Right lobe of liver (tissue), 6 donors: ENCODE results near the gene AKR7A2. TPM values are rescaled to one million over a fixed set of nuclear protein-coding genes. Genes with fewer than 3 reads are reported as not detected.

Source experiments
- ATAC-seq, 4 donors: fragments of 200-7000 bp; cut with Tn5 transposase; one replicate each; pipeline ENCODE4 v1.9.1; 2020; ENCODE audit warnings: mild to moderate bottlenecking in 4 of 4, moderate library complexity in 4 of 4
- DNase-seq, 3 donors: peaks; one replicate each; pipeline ENCODE4 v3.0.0-alpha.2; 2020
- H3K27ac ChIP-seq, 3 donors: fragments of 200-600 bp; one replicate each; pipeline ENCODE4 v1.8.0; 2022
- H3K27me3 ChIP-seq, 2 donors: fragments of 200-600 bp; one replicate each; pipeline ENCODE4 v1.8.0; 2022
- H3K36me3 ChIP-seq, 4 donors: fragments of 200-600 bp; sonication (generic) in 1 of 4; one replicate each; pipeline versions ENCODE4 v1.5.1 to v1.8.0; 2017 to 2022; ENCODE audit warnings: control low read depth in 1 of 4
- H3K4me1 ChIP-seq, 4 donors: fragments of 200-600 bp; sonication (generic) in 1 of 4; one replicate each; pipeline versions ENCODE4 v1.5.1 to v1.8.0; 2017 to 2022; ENCODE audit warnings: control low read depth in 1 of 4
- H3K4me3 ChIP-seq, 3 donors: fragments of 200-600 bp; one replicate each; pipeline ENCODE4 v1.8.0; 2022
- H3K9me3 ChIP-seq, 4 donors: fragments of 200-600 bp; sonication (generic) in 1 of 4; one replicate each; pipeline versions ENCODE4 v1.5.1 to v1.8.0; 2017 to 2022; ENCODE audit warnings: control low read depth in 1 of 4
- POLR2A ChIP-seq: fragments of 450-650 bp; IDR thresholded peaks from one replicate; pipeline ENCODE4 v1.6.1; 2017; ENCODE audit warnings: antibody characterized with exemption, mild to moderate bottlenecking
- WGBS: methylation state at CpG from one replicate; pipeline ENCODE4 v1.1.6; 2018; ENCODE audit warnings: low coverage, low lambda C conversion rate; ENCODE audit not compliant: insufficient coverage; ENCODE audit errors: missing lambda C conversion rate; 5-methylcytosine and 5-hydroxymethylcytosine counted together
- intact Hi-C, 2 donors: fragments of 100-400 bp; cut with DNase I; formaldehyde crosslinking; loops; one replicate each; pipeline versions ENCODE4 v1.11.2 to v1.14.1; 2022
- total RNA-seq, 6 experiments: library from RNA; depleted of rRNA in 2 of 6; stranded (reverse); fragments of >200 nt in 2 of 6; fragmentation: NEBNext Ultra II Directional in 3 of 6; extraction: Animal tissue kit (Norgen Biotek cat#: 25700) in 3 of 6; gene quantifications; one replicate each; pipeline versions ENCODE4 v1.1.0 to v1.2.4, GENCODE V29; 2016 to 2023
- TF ChIP-seq, protein P1 (sequence below), 4 donors: fragments of 200-600 bp in 3 of 4; fragments of 450-650 bp in 1 of 4; IDR thresholded peaks; one replicate each; pipeline versions ENCODE4 v1.5.1 to v1.8.0; 2016 to 2022; ENCODE audit warnings: antibody characterized with exemption in 4 of 4, mild to moderate bottlenecking in 2 of 4
- donor health status: DM: no; HTN: yes; CAD: no.
- donor health status: DM: no; HTN: no; CAD: no.
- donor health status: DM: no; HTN: no; CAD: no.
- donor health status: DM: no; HTN: yes; CAD: no.
- donor health status: DM: no; HTN: yes; CAD: no.

Gene AKR7A2
- total RNA-seq, 6 experiments from 2014 or later: 41.4 to 85.1 (median 51.2) TPM

DNA sequence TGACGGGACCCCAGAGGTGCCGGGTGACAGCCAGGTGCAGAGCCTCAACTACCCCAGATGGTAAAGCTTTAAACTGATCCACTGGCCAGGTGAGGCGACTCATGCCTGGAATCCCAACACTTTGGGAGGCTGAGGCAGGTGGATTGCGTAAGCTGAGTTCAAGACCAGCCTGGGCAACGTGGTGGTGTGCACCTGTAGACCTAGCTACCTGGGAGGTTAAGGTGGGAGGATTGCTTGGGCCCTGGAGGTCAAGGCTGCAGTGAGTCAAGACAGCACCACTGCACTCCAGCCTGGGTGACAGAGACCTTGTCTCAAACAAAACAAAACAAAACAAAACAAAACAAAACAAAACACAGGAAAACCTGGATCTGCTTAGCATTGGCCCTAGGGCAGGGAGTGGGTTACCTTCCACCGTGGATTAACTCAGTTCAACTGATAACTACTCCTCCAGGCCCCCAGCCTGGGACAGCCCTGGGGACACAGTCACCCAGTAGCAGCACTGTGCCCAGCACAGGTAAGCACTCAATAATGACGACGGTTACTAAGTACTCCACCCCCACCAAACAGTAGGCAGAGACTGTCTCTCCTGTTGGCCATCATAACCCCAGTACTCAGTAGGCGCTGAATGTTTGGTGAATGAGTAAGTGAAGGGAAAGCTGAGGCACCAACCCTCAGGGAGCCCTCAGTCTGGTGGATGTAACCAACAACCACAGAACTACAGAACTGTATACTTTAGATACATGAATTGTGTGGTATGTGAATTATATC lies 21.8 kb upstream of the AKR7A2 start:
- no peaks in the 10 kb centered on the region for H3K9me3 ChIP-seq
- H3K27me3 ChIP-seq: no peaks in the 10 kb centered on the region
- DNase-seq (no peak), ATAC-seq (no peak)
- no peak overlapping the region for H3K4me3 ChIP-seq
- peaks cover 0 to 4% (median 0%) of the 10 kb centered on the region in 4 donors for H3K4me1 ChIP-seq
- no peak for TF ChIP-seq POLR2A
- TF ChIP-seq, protein P1, sequence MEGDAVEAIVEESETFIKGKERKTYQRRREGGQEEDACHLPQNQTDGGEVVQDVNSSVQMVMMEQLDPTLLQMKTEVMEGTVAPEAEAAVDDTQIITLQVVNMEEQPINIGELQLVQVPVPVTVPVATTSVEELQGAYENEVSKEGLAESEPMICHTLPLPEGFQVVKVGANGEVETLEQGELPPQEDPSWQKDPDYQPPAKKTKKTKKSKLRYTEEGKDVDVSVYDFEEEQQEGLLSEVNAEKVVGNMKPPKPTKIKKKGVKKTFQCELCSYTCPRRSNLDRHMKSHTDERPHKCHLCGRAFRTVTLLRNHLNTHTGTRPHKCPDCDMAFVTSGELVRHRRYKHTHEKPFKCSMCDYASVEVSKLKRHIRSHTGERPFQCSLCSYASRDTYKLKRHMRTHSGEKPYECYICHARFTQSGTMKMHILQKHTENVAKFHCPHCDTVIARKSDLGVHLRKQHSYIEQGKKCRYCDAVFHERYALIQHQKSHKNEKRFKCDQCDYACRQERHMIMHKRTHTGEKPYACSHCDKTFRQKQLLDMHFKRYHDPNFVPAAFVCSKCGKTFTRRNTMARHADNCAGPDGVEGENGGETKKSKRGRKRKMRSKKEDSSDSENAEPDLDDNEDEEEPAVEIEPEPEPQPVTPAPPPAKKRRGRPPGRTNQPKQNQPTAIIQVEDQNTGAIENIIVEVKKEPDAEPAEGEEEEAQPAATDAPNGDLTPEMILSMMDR (IDR thresholded peaks at IDR 0.05): no peak
- 62% methylated on average over 5 of the region's 9 CpGs for WGBS
- intact Hi-C loops: no loop called here
- no peak overlapping the region for H3K27ac ChIP-seq
- peaks cover 0 to under 1% (median 0%) of the 10 kb centered on the region in 4 donors for H3K36me3 ChIP-seq

DNA sequence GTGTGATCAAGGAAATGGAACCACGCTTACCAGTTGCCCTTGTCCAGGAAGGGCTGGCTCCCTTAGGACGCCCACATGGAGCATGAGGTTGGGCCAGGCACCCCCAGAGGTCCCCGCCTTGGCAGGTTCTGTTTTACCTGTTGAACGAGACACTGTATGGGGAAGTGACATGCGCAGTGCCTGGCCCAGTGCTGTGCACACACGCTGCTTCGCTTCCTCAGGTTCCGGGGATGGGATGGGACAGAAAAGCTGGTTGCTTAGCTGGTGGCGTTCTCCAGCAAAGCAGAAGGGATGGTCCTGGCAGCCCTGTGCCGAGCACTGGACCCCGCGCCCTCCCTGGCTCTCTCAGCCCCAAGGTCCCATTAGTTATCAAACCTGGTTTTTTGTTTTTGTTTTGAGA lies 20.9 kb upstream of the AKR7A2 start:
- Histone ChIP-seq H3K4me1 (peaks cover 0 to 3% (median 0%) of the 10 kb centered on the region in 4 donors), H3K4me3 (no peak overlapping the region), H3K27me3 (no peaks in the 10 kb centered on the region), H3K27ac (no peak overlapping the region), H3K36me3 (peaks cover 0 to 9% (median 0%) of the 10 kb centered on the region in 4 donors), H3K9me3 (no peaks in the 10 kb centered on the region)
- ATAC-seq (no peak), DNase-seq (no peak)
- 100% methylated on average over 1 of the region's 12 CpGs for WGBS
- intact Hi-C loops: no loop called here
- no peak for TF ChIP-seq POLR2A
- TF ChIP-seq, protein P1 (IDR thresholded peaks at IDR 0.05): no peak

DNA sequence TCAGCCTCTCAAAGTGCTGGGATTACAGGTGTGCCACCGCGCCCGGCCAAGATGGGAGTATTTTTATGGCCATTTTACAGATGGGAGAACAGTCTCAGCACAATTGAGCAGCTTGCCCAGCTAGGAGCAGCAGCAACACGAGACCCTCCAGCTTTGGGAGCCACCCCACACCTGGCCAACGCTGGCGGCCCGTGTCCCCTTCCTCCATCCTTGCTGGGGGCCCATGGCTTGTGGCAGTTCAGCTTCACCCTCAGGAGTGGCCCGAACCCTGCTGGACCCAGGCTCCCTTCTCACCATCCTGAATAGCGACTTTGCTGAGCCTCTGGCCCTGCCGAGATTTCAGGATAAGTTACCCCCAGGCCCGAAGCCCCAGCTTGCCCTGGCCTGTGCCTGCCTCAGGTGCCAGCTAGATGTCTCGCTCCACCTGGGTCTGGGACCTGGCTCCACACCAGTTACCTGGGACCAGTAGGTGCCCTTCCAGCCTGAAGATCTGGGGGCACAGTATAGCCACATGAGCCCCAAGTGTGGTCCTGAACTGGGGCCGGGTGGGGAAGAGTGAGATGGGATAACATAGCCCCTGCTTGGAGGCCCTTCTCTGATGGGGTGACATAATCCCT lies 19.4 kb upstream of the AKR7A2 start:
- Histone ChIP-seq H3K4me1 (no peaks in the 10 kb centered on the region), H3K9me3 (no peaks in the 10 kb centered on the region), H3K36me3 (peaks cover 0 to 14% (median 0%) of the 10 kb centered on the region in 4 donors), H3K27me3 (no peaks in the 10 kb centered on the region), H3K4me3 (no peak overlapping the region), H3K27ac (no peak overlapping the region)
- intact Hi-C loops: no loop called here
- ATAC-seq (no peak), DNase-seq (no peak)
- TF ChIP-seq POLR2A: no peak
- TF ChIP-seq, protein P1 (IDR thresholded peaks at IDR 0.05): no peak
- WGBS: 94% methylated on average over 8 of the region's 13 CpGs

DNA sequence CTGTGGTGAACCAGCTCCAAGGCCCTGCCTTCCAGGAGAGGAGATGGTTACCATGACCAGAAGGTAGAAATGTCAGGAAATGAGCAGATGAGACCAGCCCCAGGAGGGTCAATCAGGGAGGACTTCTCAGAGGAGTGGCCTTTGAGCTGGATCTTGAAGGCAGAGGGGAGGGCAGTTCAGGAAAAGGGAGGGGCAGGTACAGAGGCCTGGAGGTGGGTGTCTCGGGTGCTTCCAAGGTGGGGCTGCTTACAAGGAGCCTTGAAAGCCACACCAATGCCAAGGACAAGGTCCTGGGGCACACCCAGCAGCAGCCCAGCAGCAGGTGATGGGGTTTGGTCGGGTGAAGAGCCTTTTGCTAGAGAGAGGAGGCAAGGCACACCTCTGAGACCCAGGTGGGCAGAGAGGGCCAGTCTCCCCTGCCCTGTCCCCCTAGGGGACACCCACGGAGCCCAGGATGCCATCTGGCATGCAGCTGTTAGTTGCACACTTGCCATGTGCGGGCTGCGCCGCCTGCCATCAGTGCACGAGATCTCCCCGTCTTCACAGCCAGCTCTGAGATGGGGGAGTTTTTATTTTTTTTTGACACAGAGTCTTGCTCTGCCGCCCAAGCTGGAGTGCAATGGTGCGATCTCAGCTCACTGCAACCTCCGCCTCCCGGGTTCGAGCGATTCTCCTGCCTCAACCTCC lies 18.6 kb upstream of the AKR7A2 start:
- DNase-seq: no peak

More for the DNA sequence above, 18.6 kb upstream of the AKR7A2 start:
- Histone ChIP-seq H3K4me3 (no peak overlapping the region), H3K9me3 (no peaks in the 10 kb centered on the region), H3K4me1 (no peaks in the 10 kb centered on the region), H3K27me3 (no peaks in the 10 kb centered on the region), H3K27ac (no peak overlapping the region), H3K36me3 (peaks cover 0 to 20% (median 0%) of the 10 kb centered on the region in 4 donors)
- TF ChIP-seq, protein P1 (IDR thresholded peaks at IDR 0.05): no peak
- WGBS: 90% methylated on average over 5 of the region's 14 CpGs
- intact Hi-C loops: no loop called here
- ATAC-seq: no peak
